HG02623 (cell line): Measurements from ENCODE around the gene PDPN.

ENCODE experiments used
- ATAC-seq: cut with Tn5 transposase; IDR thresholded peaks from one replicate; pipeline ENCODE4 v1.9.1; 2021; ENCODE audit warnings: moderate library complexity; ENCODE audit not compliant: unreplicated experiment

Gene PDPN

GRCh38 chr1:13576926-13577325 lies 6.7 kb upstream of the PDPN start:
- ATAC-seq = no peak

- no peak for ATAC-seq
Measured at GRCh38 chr1:13577846-13578245, 5.8 kb upstream of the PDPN start.

GRCh38 chr1:13581446-13581845 lies 2.2 kb upstream of the PDPN start:
- no peak for ATAC-seq

GRCh38 chr1:13582713-13583443 lies 754 bp upstream of the PDPN start:
- no peak for ATAC-seq

GRCh38 chr1:13583966-13584791 lies 547 bp downstream of the PDPN start:
- ATAC-seq = no peak

- no peak for ATAC-seq
Measured at GRCh38 chr1:13584876-13585611, 1.4 kb downstream of the PDPN start.

- no peak for ATAC-seq
Measured at GRCh38 chr1:13585612-13585991, 2.0 kb downstream of the PDPN start.

- ATAC-seq = no peak
Measured at GRCh38 chr1:13586001-13586400, 2.4 kb downstream of the PDPN start.

- no peak for ATAC-seq
Measured at GRCh38 chr1:13587256-13588030, 3.8 kb downstream of the PDPN start.

GRCh38 chr1:13588946-13589796 lies 5.5 kb downstream of the PDPN start:
- no peak for ATAC-seq

- no peak for ATAC-seq
Measured at GRCh38 chr1:13590486-13590885, 6.9 kb downstream of the PDPN start.

GRCh38 chr1:13593511-13594131 lies 10.0 kb downstream of the PDPN start:
- no peak for ATAC-seq

GRCh38 chr1:13595411-13595810 lies 11.8 kb downstream of the PDPN start:
- ATAC-seq = no peak

- no peak for ATAC-seq
Measured at GRCh38 chr1:13597166-13597565, 13.5 kb downstream of the PDPN start.

- no peak for ATAC-seq
Measured at GRCh38 chr1:13600762-13601453, 17.3 kb downstream of the PDPN start.

GRCh38 chr1:13604176-13604575 lies 20.5 kb downstream of the PDPN start:
- no peak for ATAC-seq

GRCh38 chr1:13604721-13605120 lies 21.1 kb downstream of the PDPN start:
- no peak for ATAC-seq

GRCh38 chr1:13605159-13605558 lies 21.5 kb downstream of the PDPN start:
- ATAC-seq = no peak

- ATAC-seq = no peak
Measured at GRCh38 chr1:13607002-13607401, 23.4 kb downstream of the PDPN start.
